OCI-LY7 (cell line): ENCODE results near the gene FBXO42. TPM values are rescaled to one million over a fixed set of nuclear protein-coding genes. Genes with fewer than 3 reads are reported as not detected.

Source experiments
- BruUV-seq: library from RNA; stranded (reverse); fragments of 400-500 nt; replicated peaks from 2 replicates; lab custom pipeline; 2021; lab: Mats Ljungman, UMichigan
- CTCF ChIA-PET: fragments of 300-600 bp; sonication (Branson Sonifier 250); formaldehyde crosslinking; loops from one replicate; lab custom pipeline; 2022; ENCODE audit warnings: antibody characterized with exemption; ENCODE audit not compliant: unreplicated experiment; lab: Charles Lee
- POLR2A ChIA-PET: fragments of 300-600 bp; sonication (Branson Sonifier 250); formaldehyde crosslinking; loops from one replicate; lab custom pipeline; 2022; ENCODE audit warnings: antibody characterized with exemption; lab: Charles Lee
- DNase-seq: peaks from one replicate; pipeline ENCODE4 v3.0.0-alpha.2; 2015; ENCODE audit warnings: low spot score
- H2AFZ ChIP-seq: fragments of 200-600 bp; sonication (generic), shearing (Covaris generic); 2 replicates; pipeline ENCODE4 v1.6.1; 2014; ENCODE audit warnings: mild to moderate bottlenecking, antibody characterized with exemption, low read length, moderate library complexity
- H3K27ac ChIP-seq: fragments of 200-600 bp; sonication (generic); 2 replicates; pipeline ENCODE4 v1.5.1; 2014; ENCODE audit warnings: mixed run types, low read depth, mild to moderate bottlenecking, moderate library complexity, low read length, inconsistent platforms; ENCODE audit not compliant: poor library complexity, severe bottlenecking
- H3K36me3 ChIP-seq: fragments of 200-600 bp; sonication (generic); 2 replicates; pipeline ENCODE4 v1.6.1; 2014; ENCODE audit warnings: mild to moderate bottlenecking, antibody characterized with exemption, low read length, moderate library complexity, mixed read lengths; ENCODE audit not compliant: insufficient read depth
- H3K4me1 ChIP-seq: fragments of 200-600 bp; sonication (generic); 2 replicates; pipeline ENCODE4 v1.5.1; 2014; ENCODE audit warnings: mild to moderate bottlenecking, low read length; ENCODE audit not compliant: insufficient read depth, poor library complexity, severe bottlenecking
- H3K4me2 ChIP-seq: fragments of 200-600 bp; sonication (generic); 2 replicates; pipeline ENCODE4 v1.6.1; 2014; ENCODE audit warnings: mild to moderate bottlenecking, low read length
- H3K4me3 ChIP-seq: fragments of 200-600 bp; sonication (generic); 2 replicates; pipeline ENCODE4 v1.5.1; 2014; ENCODE audit warnings: mild to moderate bottlenecking, low read depth, low read length; ENCODE audit not compliant: poor library complexity, severe bottlenecking
- H3K79me2 ChIP-seq: fragments of 200-600 bp; sonication (generic); 2 replicates; pipeline ENCODE4 v1.6.1; 2016; ENCODE audit warnings: low read depth, mild to moderate bottlenecking, low read length, moderate library complexity, mixed read lengths; ENCODE audit not compliant: insufficient read depth
- H3K9me2 ChIP-seq: fragments of 200-600 bp; sonication (generic); 2 replicates; pipeline ENCODE4 v1.6.1; 2016; ENCODE audit warnings: mild to moderate bottlenecking, low read length, mixed read lengths; ENCODE audit not compliant: insufficient read depth
- H3K9me3 ChIP-seq: fragments of 200-600 bp; sonication (generic); 2 replicates; pipeline ENCODE4 v1.6.1; 2014; ENCODE audit warnings: mild to moderate bottlenecking, mixed run types, low read length, mixed read lengths
- H4K20me1 ChIP-seq: fragments of 200-600 bp; sonication (generic); 2 replicates; pipeline ENCODE4 v1.6.1; 2014; ENCODE audit warnings: mild to moderate bottlenecking, antibody characterized with exemption, low read length, moderate library complexity, mixed read lengths; ENCODE audit not compliant: insufficient read depth
- EZH2phosphoT487 ChIP-seq: fragments of 200-600 bp; sonication (generic); IDR thresholded peaks from 2 replicates; pipeline ENCODE4 v1.6.1; 2018; ENCODE audit warnings: low read depth, borderline replicate concordance, mild to moderate bottlenecking, mixed run types, antibody characterized with exemption, low read length, moderate library complexity, mixed read lengths
- intact Hi-C: fragments of 100-400 bp; cut with micrococcal nuclease; formaldehyde crosslinking; loops from one replicate; pipeline ENCODE4 v1.10.0; 2022; ENCODE audit not compliant: unreplicated experiment
- total RNA-seq, 2 experiments: library from RNA; depleted of rRNA in 1 of 2; stranded (reverse); fragments of >200 nt in 1 of 2; shearing (Covaris generic) in 1 of 2; gene quantifications; 2 replicates each; pipeline ENCODE4 v1.2.3, GENCODE V29; 2014 to 2022
- TF ChIP-seq, protein P1 (sequence below): fragments of 200-600 bp; sonication (generic); conservative IDR thresholded peaks from 2 replicates; pipeline ENCODE4 v1.5.1; 2014; ENCODE audit warnings: mild to moderate bottlenecking, antibody characterized with exemption, low read length, moderate library complexity, mixed read lengths

The FBXO42 gene
- total RNA-seq, 2 experiments from 2014 or later = 20.0 to 22.9 TPM

- CTCF ChIA-PET = no interaction called here
- Histone ChIP-seq H3K27ac (no peak overlapping the region), H4K20me1 (peaks cover 1% of the 10 kb centered on the region; the same call in 1 of the 2 replicates), H3K9me2 (no peaks in the 10 kb centered on the region), H3K9me3 (no peaks in the 10 kb centered on the region), H3K4me1 (no peaks in the 10 kb centered on the region), H3K36me3 (peaks cover 55% of the 10 kb centered on the region), H3K79me2 (peaks cover 9% of the 10 kb centered on the region), H2AFZ (no peak overlapping the region), H3K4me3 (no peak overlapping the region), H3K4me2 (no peak overlapping the region)
- intact Hi-C loops = no loop called here
- POLR2A ChIA-PET = no interaction called here
- TF ChIP-seq EZH2phosphoT487 = no peak
- TF ChIP-seq, protein P1, sequence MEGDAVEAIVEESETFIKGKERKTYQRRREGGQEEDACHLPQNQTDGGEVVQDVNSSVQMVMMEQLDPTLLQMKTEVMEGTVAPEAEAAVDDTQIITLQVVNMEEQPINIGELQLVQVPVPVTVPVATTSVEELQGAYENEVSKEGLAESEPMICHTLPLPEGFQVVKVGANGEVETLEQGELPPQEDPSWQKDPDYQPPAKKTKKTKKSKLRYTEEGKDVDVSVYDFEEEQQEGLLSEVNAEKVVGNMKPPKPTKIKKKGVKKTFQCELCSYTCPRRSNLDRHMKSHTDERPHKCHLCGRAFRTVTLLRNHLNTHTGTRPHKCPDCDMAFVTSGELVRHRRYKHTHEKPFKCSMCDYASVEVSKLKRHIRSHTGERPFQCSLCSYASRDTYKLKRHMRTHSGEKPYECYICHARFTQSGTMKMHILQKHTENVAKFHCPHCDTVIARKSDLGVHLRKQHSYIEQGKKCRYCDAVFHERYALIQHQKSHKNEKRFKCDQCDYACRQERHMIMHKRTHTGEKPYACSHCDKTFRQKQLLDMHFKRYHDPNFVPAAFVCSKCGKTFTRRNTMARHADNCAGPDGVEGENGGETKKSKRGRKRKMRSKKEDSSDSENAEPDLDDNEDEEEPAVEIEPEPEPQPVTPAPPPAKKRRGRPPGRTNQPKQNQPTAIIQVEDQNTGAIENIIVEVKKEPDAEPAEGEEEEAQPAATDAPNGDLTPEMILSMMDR = no peak
- BruUV-seq = no TSS peak
- no peak for DNase-seq
Measured at GRCh38 chr1:16397120-16397519, 44.8 kb upstream of the FBXO42 start.

DNA sequence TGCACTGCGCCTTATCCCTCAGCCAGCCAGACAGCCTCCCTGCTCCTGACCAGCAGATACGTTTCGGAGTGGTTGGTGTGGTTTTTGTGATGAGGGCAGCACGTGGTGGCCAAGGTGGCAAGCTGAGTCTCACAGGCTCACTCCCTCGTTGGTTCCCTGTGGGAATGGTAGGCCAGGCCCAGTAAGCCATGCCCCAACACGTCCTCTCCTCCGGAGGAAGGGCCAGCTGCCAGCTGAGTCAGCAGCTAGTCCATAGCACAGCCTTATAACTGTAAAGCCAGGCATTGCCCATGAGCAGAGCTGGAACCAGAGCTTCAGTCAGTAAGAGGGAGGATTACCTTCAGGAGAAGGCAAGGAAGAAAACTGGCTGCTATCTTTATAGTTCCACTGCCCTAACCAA is 44.3 kb upstream of the FBXO42 start:
- CTCF ChIA-PET = no interaction called here
- Histone ChIP-seq H3K9me3 (no peaks in the 10 kb centered on the region), H2AFZ (no peak overlapping the region), H3K4me3 (no peak overlapping the region), H3K4me1 (no peaks in the 10 kb centered on the region), H3K4me2 (no peak overlapping the region), H3K79me2 (peaks cover 14% of the 10 kb centered on the region), H3K27ac (no peak overlapping the region), H3K9me2 (no peaks in the 10 kb centered on the region), H3K36me3 (peaks cover 58% of the 10 kb centered on the region), H4K20me1 (peaks cover 7% of the 10 kb centered on the region; the same call in 1 of the 2 replicates)
- POLR2A ChIA-PET = no interaction called here
- TF ChIP-seq, protein P1 = no peak
- no peak for TF ChIP-seq EZH2phosphoT487
- intact Hi-C loops = no loop called here
- no peak for DNase-seq
- BruUV-seq = no TSS peak

DNA sequence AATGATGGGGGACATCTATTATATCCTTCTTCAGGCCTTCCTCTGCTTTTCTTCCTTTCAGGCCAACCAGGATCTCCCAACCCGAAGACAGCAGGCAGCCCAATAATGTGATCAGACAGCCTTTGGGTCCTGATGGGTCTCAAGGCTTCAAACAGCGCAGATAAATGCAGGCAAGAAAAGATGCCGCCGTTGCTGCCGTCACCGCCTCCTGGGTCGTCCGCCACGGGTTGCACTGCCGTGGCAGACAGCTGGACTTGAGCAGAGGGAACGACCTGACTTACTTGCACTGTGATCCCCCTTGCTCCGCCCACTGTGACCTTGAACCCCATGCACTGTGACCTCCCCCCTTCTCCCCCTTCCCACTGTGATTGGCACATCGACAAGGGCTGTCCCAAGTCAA is 42.7 kb upstream of the FBXO42 start:
- H3K4me2 ChIP-seq = no peak overlapping the region
- H2AFZ ChIP-seq = no peak overlapping the region
- CTCF ChIA-PET = no interaction called here
- intact Hi-C loops = no loop called here
- no peak for DNase-seq
- H3K4me1 ChIP-seq = peaks cover 14% of the 10 kb centered on the region
- no peaks in the 10 kb centered on the region for H3K9me3 ChIP-seq
- peaks cover 21% of the 10 kb centered on the region; the same call in 1 of the 2 replicates for H4K20me1 ChIP-seq
- peaks cover 63% of the 10 kb centered on the region for H3K36me3 ChIP-seq
- peaks cover 30% of the 10 kb centered on the region for H3K79me2 ChIP-seq
- no peak for TF ChIP-seq EZH2phosphoT487
- BruUV-seq = no TSS peak
- H3K9me2 ChIP-seq = no peaks in the 10 kb centered on the region
- POLR2A ChIA-PET = no interaction called here
- H3K27ac ChIP-seq = no peak overlapping the region
- no peak overlapping the region for H3K4me3 ChIP-seq
